Parathyroid adenoma (tissue), 2 donors: ENCODE measurements around the gene SNX3.

Experiments
- H2AFZ ChIP-seq: fragments of 300-600 bp; sonication (generic); one replicate; pipeline ENCODE4 v1.7.0; 2017; ENCODE audit warnings: antibody characterized with exemption, mild to moderate bottlenecking
- H3K27ac ChIP-seq: fragments of 300-600 bp; sonication (generic); one replicate; pipeline ENCODE4 v1.7.0; 2017
- H3K27me3 ChIP-seq: fragments of 300-600 bp; sonication (generic); one replicate; pipeline ENCODE4 v1.7.0; 2017; ENCODE audit warnings: low read length; ENCODE audit not compliant: control insufficient read depth, insufficient read depth
- H3K36me3 ChIP-seq: fragments of 300-600 bp; sonication (generic); one replicate; pipeline ENCODE4 v1.7.0; 2017; ENCODE audit warnings: low read length; ENCODE audit not compliant: control insufficient read depth, insufficient read depth
- H3K4me1 ChIP-seq: fragments of 300-600 bp; sonication (generic); one replicate; pipeline ENCODE4 v1.7.0; 2017; ENCODE audit warnings: control low read depth
- H3K4me2 ChIP-seq: fragments of 300-600 bp; sonication (generic); one replicate; pipeline ENCODE4 v1.7.0; 2017; ENCODE audit warnings: low read length
- H3K4me3 ChIP-seq: fragments of 300-600 bp; sonication (generic); one replicate; pipeline ENCODE4 v1.7.0; 2017; ENCODE audit warnings: low read depth, low read length
- H3K79me2 ChIP-seq: fragments of 300-600 bp; sonication (generic); one replicate; pipeline ENCODE4 v1.7.0; 2017; ENCODE audit warnings: control low read depth
- H3K9ac ChIP-seq: fragments of 300-600 bp; sonication (generic); one replicate; pipeline ENCODE4 v1.7.0; 2017; ENCODE audit warnings: mild to moderate bottlenecking
- H3K9me3 ChIP-seq: fragments of 300-600 bp; sonication (generic); one replicate; pipeline ENCODE4 v1.7.0; 2017; ENCODE audit warnings: low read length; ENCODE audit not compliant: control insufficient read depth
- CTCF ChIP-seq: fragments of 300-600 bp; sonication (generic); IDR thresholded peaks from one replicate; pipeline ENCODE4 v1.7.0; 2017; ENCODE audit warnings: antibody characterized with exemption, mild to moderate bottlenecking
- donor health status: primary hyperparathyroidism.

Gene SNX3

GRCh38 chr6:108211671-108212070 is 49.2 kb downstream of the SNX3 start:
- Histone ChIP-seq H3K4me3 (no peak overlapping the region), H3K36me3 (no peaks in the 10 kb centered on the region), H3K79me2 (no peaks in the 10 kb centered on the region), H3K9ac (no peak overlapping the region), H3K27me3 (no peaks in the 10 kb centered on the region), H3K27ac (no peak overlapping the region), H3K4me2 (no peak overlapping the region), H3K4me1 (no peaks in the 10 kb centered on the region), H3K9me3 (no peaks in the 10 kb centered on the region), H2AFZ (no peak overlapping the region)
- TF ChIP-seq CTCF, result no peak

- no peaks in the 10 kb centered on the region for H3K27me3 ChIP-seq
- no peaks in the 10 kb centered on the region for H3K79me2 ChIP-seq
- no peak overlapping the region for H3K27ac ChIP-seq
- H3K36me3 ChIP-seq, result no peaks in the 10 kb centered on the region
- no peak overlapping the region for H2AFZ ChIP-seq
- no peaks in the 10 kb centered on the region for H3K9me3 ChIP-seq
- no peak overlapping the region for H3K4me3 ChIP-seq
- H3K4me1 ChIP-seq, result no peaks in the 10 kb centered on the region
- no peak for TF ChIP-seq CTCF
- H3K9ac ChIP-seq, result no peak overlapping the region
- H3K4me2 ChIP-seq, result no peak overlapping the region
Observed at GRCh38 chr6:108210556-108210955, 50.3 kb downstream of the SNX3 start.

GRCh38 chr6:108209738-108210137 is 51.1 kb downstream of the SNX3 start:
- no peak overlapping the region for H3K9ac ChIP-seq
- H3K4me1 ChIP-seq, result no peaks in the 10 kb centered on the region
- H2AFZ ChIP-seq, result no peak overlapping the region
- no peak overlapping the region for H3K4me2 ChIP-seq
- no peaks in the 10 kb centered on the region for H3K36me3 ChIP-seq
- H3K27ac ChIP-seq, result no peak overlapping the region
- H3K79me2 ChIP-seq, result no peaks in the 10 kb centered on the region
- no peaks in the 10 kb centered on the region for H3K9me3 ChIP-seq
- no peak for TF ChIP-seq CTCF
- H3K4me3 ChIP-seq, result no peak overlapping the region
- H3K27me3 ChIP-seq, result no peaks in the 10 kb centered on the region

- Histone ChIP-seq H2AFZ (no peak overlapping the region), H3K4me1 (no peaks in the 10 kb centered on the region), H3K36me3 (no peaks in the 10 kb centered on the region), H3K27ac (no peak overlapping the region), H3K4me2 (no peak overlapping the region), H3K27me3 (no peaks in the 10 kb centered on the region), H3K9me3 (no peaks in the 10 kb centered on the region), H3K9ac (no peak overlapping the region), H3K79me2 (no peaks in the 10 kb centered on the region), H3K4me3 (no peak overlapping the region)
- no peak for TF ChIP-seq CTCF
Observed at GRCh38 chr6:108207013-108207412, 53.8 kb downstream of the SNX3 start.

- H3K27me3 ChIP-seq, result no peaks in the 10 kb centered on the region
- TF ChIP-seq CTCF, result no peak
- no peak overlapping the region for H3K4me3 ChIP-seq
- H2AFZ ChIP-seq, result no peak overlapping the region
- no peaks in the 10 kb centered on the region for H3K4me1 ChIP-seq
- H3K79me2 ChIP-seq, result no peaks in the 10 kb centered on the region
- no peak overlapping the region for H3K27ac ChIP-seq
- no peaks in the 10 kb centered on the region for H3K9me3 ChIP-seq
- H3K9ac ChIP-seq, result no peak overlapping the region
- no peak overlapping the region for H3K4me2 ChIP-seq
- H3K36me3 ChIP-seq, result no peaks in the 10 kb centered on the region
Observed at GRCh38 chr6:108203189-108204112, 57.4 kb downstream of the SNX3 start.
